Stimulated activated CD4-positive, alpha-beta T cell treated with anti-CD3 and anti-CD28 coated beads, Interleukin-12 subunit alpha, Interleukin-12 subunit beta, amount 100 ng/mL, for 24 hours (primary cell): ENCODE data around the gene HELZ.
"Not testable (repeated sequence)": the region's sequence is repeated elsewhere in the genome, so short reads cannot be mapped to it uniquely, and the experiment has no call there.

Source experiments
- DNase-seq, 2 experiments: peaks; one replicate each; pipeline ENCODE4 v3.0.0-alpha.2; 2020; ENCODE audit warnings: low read depth in 2 of 2

HELZ gene

DNA sequence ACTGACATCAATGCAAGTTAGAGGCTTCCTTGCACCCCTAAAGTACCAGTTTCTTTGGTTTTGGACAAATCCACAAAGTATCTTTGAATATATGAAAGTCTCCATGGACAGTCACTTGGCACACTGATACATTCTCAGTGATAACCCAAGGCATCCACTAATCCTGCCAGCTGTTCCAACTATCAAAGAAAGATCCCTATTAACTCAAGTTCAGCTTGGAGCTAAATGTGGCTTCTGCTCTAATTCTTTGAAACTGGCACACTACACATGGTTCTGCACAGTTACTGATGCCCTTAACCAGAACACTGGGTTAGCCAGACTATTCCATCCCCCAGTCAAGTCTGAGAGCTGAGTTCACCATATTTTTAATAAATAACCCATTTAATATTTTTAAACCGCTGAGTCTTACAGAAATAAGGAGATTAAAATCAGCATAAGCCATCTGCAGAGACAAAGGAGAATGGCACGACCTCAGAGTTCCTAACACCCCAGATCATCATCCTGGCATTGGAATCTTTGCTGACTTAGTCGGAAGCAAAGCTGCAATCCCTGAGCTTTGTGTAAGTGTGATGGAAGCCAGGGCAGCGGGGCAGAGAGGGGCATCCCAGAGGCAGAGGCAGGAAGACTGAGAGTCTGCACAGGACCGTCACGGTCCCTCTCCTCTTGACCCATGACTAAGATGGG lies 194.4 kb downstream of the HELZ start:
- DNase-seq, result no peak

DNA sequence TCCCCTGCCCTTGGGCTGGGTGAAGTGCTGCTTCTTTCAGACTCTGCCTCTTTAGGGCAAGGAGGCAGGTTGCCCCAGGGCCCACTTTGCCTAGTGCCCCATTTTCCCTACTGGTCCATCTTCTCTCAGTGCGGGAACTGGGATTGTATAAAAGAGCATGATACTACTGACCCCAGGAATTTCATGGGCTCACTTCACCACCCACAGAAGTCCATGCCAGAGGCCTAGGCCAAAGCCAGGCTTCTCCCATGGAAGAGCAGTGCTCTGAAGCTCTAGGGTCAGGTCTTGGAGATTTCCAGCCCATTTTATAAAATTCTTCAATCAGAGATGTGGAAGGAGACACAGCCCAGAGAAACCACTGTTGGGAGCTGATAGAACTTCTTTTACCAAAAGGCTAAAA lies 194.9 kb downstream of the HELZ start:
- DNase-seq, result no peak

DNA sequence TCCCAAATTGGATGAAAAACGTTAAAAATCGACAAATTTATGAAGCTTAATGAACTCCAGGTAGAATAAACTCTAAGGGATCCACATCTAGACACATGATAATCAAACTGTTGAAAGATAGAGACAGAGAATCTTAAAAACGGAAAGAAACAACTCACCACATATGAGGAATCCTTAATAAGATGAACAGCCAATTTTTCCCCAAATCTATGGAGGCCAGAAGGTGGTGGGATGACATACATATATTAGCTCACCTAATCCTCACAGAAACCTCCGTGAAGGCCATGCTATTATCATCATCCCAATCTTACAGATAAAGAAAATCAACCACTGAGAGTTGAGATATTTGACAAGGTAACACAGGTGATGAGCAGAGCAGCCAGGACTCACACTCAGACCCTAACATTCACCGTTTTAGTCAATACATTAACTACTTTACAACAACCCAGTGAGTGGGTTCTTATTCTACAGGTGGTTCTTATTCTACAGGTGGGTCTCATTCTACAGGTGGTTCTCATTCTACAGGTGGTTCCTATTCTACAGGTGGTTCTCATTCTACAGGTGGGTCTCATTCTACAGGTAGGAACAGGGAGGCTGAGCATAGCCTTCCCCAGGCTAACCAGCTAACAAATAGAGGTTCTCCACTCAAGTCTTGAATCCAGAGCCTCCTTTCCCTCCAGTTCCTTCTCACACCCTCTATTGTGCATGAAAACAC lies 195.8 kb downstream of the HELZ start:
- no peak for DNase-seq

DNA sequence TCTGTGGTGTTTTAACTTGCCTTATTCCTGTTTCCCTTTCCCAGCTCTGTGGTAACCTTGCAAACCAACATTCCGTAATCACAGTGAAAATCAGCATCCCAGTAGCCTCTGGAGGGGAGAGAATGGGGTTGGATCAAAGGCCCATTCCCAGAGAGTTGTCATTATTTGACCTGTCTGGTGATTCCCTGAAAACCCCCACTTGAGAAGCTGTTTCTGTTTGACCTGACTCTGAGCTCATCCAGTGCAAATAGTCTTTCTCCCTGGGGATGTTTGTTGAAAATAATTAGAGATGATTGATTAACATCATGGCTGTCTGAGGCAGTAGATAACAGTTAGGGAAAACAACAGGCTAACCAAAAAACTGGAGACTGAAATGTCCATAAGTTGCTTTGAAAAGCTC lies 197.6 kb downstream of the HELZ start:
- no peak for DNase-seq

DNA sequence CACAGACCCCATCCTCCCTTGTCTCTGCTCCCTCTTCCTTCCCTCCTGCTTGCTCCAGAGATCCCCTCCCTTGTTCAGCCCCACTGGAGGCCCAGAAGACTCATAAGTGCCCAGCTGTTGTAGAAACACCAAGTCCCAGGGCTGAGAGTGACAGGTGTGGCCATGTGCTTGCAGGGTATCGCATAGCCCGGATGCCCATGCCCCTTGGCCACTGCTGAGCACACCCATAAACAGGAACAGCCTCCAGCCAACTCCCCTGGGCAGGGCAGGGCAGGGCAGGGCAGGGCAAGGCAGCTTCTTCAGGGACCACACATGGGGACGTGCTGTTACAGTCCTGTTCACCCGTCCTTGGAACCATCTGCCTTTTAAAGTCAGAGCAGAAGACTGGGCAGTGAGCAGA lies 198.6 kb downstream of the HELZ start:
- no peak for DNase-seq

DNA sequence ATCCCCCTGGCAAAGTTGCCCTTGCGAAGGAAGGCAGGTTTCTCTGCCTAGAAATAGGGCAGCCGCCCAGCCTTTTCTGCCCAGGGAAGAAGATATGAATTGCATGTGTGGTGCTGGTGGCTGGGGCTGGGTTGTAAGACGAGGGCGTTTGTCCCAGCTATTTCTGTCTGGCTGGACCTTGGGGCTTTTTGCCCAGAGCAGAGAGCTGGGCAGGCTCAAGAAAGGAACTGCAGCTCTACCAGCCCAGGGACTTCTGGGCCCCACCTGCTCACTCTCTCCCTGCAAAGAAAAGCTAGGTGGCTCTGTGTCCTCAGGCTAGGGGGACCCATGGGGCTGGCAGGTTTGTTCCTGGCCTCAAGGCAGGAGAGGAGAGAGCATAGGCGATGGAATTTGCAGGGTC lies 200.1 kb downstream of the HELZ start:
- DNase-seq, result no peak

DNA sequence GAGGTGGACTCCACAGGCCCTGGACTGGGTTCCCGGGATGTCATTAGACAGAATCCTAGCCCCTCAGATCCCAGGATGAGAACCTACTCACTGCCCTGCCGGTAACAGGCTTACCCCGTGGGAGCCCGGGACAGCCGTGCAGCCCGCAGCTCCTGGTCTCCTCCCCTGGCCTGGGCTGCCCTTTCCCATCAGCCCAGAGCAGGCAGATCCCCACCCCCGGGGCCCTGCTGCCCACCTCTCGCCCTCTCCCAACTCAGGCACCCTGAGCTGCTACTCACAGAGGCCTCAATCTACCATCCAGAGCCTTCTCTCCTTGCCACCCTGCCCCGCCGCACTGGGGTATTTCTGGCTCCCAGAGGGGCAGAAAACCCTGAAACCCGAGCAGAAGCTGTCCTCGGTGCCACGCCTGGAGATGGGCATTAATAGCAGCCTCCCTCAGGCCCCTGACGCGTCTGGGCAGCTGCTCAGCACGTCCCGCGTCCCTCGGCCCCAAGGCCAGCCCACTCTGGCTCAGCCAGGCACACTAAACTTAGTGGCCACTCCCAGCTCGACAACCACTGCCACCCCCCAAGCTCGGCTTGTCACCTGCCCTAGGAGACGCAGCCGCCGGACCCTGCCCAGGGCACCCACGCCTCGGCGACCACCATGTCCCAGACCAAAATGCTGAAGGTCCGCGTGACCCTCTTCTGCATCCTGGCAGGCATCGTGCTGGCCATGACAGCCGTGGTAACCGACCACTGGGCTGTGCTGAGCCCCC lies 200.8 kb downstream of the HELZ start, which contains the start of gene CACNG1:
CACNG1 (plus strand) TSS at position 539 of the 757 bp plus-strand sequence; CDS start at position 646, 107 bp downstream.
- DNase-seq, result no peak

DNA sequence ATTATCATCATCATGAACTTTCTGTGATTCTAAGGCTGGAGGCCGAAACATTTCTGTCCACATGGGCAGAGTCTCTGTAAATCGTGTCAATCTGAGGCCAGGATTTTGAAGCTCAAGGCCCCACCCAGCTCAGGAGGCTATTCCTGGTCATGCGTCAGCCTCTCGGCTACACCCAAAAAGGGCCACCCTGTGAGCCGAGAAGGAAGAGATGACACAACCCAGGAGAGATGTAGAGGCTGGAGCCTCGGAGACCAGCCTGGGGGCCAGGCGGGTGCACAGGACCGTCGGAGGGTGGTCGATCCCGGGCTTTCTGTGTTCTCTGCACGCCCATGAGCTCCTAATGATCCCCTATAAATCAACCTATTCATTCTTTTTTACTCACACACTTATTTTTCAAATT lies 201.7 kb downstream of the HELZ start:
- DNase-seq, result no peak

DNA sequence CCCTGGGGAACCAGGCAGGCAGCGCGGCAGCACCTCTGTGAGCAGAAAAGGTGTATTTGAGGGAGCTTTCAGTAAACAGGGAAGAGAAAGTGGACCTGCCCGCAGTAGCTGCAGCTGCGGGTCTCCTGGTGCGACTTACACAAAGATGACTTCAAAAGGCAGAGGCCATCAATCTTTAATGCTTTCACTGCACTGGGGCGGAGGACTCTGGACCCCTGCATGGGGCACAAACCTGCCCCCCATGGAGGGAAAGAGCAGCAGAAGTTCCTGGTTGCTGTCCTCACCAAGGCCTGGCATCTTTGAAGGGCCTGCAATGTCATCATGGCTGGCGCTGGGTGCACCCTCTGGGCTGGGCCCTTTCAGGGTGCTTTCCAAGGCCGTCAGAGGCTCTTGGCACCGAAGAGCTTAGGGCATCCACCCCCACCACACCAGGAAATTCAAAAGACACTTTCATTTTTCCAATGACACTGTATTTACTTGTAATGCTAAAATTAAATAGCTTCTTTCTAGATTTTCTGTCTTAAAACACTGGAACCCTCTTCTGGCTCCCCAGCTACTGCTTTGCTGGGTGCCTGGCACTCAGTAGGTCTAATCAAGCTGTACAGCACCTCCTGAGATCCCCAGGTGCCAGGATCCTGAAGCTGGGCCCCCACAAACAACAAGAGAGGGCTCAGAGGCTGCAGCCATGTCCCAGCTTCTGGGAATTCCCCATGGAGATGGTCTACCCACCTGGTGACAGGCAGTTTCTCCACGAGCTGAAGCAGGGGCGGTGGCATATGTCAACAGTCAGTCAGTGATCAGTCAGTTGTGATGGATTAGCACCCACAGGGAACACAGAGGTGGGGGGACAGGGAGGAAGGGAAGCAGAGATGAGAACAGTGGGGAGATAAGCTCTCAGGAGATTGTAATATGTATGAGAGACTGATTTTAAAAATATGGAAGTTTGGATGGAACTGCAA lies 202.8 kb downstream of the HELZ start:
- DNase-seq, result no peak

DNA sequence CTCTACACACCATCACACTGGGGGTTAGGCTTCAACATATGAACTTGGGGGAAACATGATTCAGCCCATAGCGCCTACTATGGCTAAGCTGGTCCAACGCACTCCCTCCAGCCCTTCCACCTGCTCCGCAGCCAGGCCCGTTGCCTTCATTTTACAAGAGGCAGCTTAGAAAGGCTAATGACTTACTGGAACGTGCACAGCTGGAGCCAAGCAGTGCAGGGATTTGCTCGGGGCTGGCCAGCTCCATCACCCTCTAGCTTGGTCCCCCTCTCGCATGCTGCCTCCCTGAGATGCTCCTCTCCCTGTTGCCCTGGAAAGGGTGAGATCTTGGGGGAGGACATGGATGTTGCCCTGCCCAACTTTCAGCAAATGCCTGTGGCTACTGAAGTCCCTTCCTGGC lies 203.5 kb downstream of the HELZ start:
- DNase-seq, result no peak

DNA sequence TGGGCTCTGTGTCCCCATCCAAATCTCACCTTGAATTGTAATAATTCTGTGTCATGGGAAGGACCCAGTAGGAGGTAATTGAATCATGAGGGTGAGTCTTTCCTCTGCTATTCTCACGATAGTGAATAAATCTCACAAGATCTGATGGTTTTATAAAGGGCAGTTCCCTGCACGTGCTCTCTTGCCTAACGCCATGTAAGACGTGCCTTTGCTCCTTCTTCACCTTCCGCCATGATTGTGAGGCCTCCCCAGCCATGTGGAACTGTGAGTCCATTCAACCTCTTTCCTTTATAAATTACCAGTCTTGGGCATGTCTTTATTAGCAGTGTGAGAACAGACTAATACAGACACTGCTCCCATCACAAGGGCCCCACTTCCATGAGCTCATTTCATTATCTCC lies 203.9 kb downstream of the HELZ start:
- DNase-seq, result not testable (repeated sequence)

DNA sequence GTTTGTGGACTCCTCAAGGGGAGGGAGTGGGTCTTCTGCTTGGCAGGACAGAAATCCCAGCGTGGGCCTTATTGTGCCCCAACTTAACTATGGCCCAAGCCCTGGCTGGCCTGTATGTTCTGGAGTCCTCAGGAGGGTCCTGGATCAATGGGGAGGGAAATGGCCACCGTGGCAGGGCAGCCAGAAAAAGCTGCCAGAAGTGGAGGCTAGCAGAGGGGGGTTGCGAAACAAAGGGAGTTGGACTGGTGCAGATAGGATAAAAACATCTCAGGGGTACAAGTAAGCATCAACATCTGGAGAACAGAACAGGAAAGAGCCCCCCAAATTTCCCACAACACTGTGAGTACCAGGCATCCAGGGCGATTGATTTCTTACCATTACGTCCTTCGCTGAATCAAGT lies 204.3 kb downstream of the HELZ start:
- no peak for DNase-seq

DNA sequence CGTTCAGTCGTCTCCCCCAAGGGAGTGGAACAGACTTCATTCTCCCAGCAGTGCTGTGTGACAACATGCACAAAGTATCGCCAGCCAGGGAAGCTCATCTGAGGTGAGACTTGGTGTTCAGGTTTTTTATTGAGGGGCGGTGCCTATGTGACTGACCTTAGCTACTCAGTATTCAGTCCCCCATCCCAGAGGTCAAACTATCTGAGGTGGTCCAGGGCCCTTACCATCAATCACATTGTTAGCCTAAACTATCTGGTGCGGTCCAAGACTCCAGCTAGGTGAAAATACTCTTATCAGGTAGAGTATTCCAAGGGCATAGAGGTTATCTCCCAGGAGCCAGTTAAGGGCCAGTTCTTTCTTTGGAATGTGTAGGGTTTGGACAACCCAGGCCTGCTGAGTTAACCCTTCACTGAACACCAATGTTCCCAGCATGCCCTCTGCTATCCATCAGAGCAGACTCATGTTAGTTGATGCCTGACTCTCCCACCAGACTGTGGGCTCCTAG lies 206.1 kb downstream of the HELZ start:
- DNase-seq, result no peak

DNA sequence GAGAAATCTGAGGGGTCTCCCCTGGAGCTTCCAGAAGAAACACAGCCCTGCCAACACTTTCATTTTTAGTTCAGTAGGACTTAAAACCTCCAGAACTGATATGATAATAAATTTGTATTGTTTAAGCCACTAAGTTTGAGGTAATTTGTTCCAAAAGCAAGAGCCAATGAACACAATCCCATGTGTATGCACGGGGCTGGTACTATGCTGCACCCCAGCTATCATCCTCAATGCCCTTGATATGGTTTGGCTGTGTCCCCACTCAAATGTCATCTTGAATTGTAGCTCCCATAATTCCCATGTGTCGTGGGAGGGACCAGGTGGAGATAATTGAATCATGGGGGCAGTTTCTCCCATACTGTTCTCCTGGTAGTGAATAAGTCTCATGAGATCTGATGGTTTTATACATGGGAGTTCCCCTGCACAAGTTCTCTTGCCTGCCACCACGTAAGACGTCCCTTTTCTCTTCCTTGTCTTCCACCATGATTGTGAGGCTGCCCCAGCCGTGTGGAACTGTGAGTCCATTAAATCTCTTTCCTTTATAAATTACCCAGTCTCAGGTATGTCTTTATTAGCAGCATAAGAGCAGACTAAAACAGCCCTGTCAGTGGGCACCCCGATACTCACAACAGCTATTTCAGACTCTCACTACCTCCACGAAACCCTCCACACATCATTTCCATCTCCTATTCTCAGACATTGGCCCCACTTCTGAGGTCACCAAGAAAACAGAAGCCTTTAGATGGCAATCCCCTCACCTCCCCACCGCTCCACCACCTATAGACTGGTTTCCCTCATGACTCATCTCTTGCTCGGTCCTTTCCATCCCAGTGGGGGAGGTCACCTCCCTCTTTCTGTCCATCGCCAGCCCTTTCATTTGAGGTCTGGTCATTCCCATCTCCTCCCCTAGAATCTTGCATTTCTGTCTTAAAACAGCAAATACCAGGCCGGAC lies 209.6 kb downstream of the HELZ start:
- no peak for DNase-seq

DNA sequence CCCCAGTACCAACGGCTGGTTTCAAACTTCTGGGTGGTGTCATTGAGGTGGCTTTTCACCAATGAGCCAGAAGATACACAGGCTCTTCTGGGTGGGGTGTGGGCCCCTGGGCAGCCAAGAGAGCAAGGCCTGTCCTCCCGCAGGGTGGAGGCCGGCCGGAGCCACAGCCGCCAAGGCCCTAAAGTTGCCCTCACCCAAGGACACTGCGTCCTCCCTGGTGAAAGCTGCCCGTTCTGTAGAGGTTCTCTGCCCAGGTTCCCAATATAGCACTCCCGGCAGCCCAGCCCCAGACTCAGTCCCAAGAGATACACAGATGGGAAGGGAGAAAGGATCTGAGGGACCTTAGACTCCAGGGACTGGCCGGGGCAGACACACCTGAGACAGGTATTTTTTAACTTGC lies 211.4 kb downstream of the HELZ start:
- DNase-seq, result no peak

DNA sequence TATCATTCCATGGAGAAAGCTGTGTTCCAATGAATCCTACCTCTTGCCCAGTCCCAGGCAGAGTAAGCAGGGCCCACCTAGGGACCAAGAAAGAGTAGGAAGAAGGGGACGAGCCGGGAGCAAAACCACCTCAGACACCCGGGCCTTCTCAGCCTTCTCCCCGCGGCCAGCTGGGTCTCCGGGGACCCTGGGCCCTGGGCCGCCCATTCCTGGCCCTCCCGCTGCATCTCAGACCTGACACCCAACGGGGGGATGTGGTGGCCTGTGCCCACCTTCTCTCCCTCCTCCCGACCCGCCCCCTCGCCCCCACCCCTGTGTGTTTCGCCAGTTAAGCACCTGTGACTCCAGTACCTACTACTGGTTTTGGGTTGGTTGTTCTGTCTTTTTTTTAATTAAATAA lies 212.0 kb downstream of the HELZ start:
- DNase-seq, result no peak

DNA sequence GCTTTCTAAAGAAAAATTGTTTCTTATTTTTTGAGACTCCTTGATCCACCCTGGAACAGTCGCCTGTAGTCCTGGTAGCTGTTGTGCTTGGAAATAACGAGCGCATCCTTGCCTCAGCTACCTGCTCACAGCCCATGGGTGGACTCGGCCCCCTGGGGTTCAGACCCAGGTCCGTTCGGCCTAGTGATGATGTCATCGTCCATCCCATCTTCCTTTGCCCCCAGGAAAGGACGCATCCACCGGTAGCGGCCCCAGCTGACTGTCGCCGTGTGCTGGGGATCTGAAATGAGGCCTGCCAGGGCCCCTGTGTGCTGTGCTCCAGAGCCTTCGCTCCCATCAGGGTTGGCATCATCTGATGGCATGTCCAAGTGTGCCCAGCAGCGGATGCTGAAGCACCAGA lies 212.6 kb downstream of the HELZ start:
- no peak for DNase-seq

DNA sequence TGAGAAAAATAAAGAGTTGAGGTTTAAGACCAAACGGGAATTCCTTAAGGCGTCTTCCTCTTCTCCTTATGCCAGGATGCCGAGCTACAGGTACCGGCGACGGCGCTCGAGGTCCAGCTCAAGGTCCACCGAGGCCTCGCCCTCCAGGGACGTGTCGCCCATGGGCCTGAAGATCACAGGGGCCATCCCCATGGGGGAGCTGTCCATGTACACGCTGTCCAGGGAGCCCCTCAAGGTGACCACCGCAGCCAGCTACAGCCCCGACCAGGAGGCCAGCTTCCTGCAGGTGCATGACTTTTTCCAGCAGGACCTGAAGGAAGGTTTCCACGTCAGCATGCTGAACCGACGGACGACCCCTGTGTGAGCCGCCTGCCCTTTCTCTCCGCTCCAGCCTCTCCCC lies 214.4 kb downstream of the HELZ start:
- no peak for DNase-seq

DNA sequence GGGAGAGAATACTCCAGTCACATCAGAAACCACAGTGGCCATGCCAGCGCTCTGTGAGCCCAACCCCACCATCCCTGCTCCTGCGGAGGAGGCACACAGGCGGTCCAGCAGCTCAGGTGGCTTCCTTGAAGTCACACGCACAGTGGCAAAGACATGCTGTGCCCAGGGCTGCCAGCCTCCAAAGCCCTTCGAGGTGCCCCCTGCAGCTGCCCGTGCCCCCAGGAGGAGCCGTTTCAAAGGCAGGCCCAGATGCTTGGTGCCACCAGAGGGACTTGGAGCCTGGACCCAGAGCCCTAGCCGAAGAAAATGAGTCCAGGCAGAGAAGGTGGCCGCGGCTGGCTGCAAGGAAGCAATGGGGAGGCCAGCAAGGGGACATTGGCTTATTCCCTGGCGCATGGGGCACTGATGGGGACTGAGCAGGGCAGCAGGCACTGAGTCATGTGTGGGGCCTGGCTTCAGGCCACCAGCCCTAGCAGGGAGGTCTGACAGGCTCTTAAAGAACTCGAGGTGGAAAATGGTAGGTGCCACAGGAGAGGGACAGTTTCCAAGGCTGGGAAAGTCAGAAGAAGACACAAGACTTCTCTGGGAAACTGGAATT lies 217.9 kb downstream of the HELZ start:
- DNase-seq, result no peak

DNA sequence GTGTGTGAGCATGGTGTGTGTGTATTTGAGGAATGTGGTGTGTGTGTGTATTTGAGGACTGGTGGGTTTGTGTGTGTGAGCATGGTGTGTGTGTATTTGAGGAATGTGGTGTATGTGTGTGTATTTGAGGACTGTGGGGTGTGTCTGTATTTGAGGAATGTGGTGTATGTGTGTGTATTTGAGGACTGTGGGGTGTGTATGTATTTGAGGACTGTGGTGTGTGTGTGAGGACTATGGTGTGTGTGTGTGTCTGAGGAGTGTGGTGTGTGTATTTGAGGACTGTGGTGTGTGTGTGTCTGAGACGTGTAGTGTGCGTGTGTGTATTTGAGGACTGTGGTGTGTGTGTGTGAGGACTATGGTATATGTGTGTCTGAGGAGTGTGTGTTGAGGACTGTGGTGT lies 218.7 kb downstream of the HELZ start:
- DNase-seq, result no peak
